Calu3 (cell line): ENCODE results near the gene RMRP. TPM values are rescaled to one million over a fixed set of nuclear protein-coding genes. Genes with fewer than 3 reads are reported as not detected.

Experiments
- BruUV-seq: library from RNA; stranded (reverse); fragments of 400-500 nt; replicated peaks from 2 replicates; lab custom pipeline; 2021; lab: Mats Ljungman, UMichigan
- CTCF ChIA-PET: fragments of 300-600 bp; sonication (Branson Sonifier 250); formaldehyde crosslinking; loops from one replicate; lab custom pipeline; 2022; ENCODE audit warnings: antibody characterized with exemption; lab: Charles Lee
- DNase-seq: peaks from one replicate; pipeline ENCODE4 v3.0.0; 2022
- H3K27ac Mint-ChIP-seq: one replicate; pipeline ENCODE4 v1.8.0; 2022; ENCODE audit warnings: mixed read lengths; ENCODE audit not compliant: unreplicated experiment
- H3K27me3 Mint-ChIP-seq: one replicate; pipeline ENCODE4 v1.8.0; 2022; ENCODE audit warnings: mixed read lengths; ENCODE audit not compliant: unreplicated experiment
- H3K36me3 Mint-ChIP-seq: one replicate; pipeline ENCODE4 v1.8.0; 2022; ENCODE audit warnings: mild to moderate bottlenecking, moderate library complexity, mixed read lengths; ENCODE audit not compliant: insufficient read depth, unreplicated experiment
- H3K4me1 Mint-ChIP-seq: one replicate; pipeline ENCODE4 v1.8.0; 2022; ENCODE audit warnings: mild to moderate bottlenecking, low read depth, mixed read lengths; ENCODE audit not compliant: unreplicated experiment
- H3K4me3 Mint-ChIP-seq: one replicate; pipeline ENCODE4 v1.8.0; 2022; ENCODE audit warnings: mild to moderate bottlenecking, low read depth, moderate library complexity, mixed read lengths; ENCODE audit not compliant: unreplicated experiment
- H3K9me3 Mint-ChIP-seq: one replicate; pipeline ENCODE4 v1.8.0; 2022; ENCODE audit warnings: low read depth, mixed read lengths; ENCODE audit not compliant: unreplicated experiment
- intact Hi-C: fragments of 100-400 bp; cut with micrococcal nuclease; formaldehyde crosslinking; loops from one replicate; pipeline ENCODE4 v1.10.0; 2022; ENCODE audit not compliant: unreplicated experiment
- total RNA-seq: library from RNA; stranded (reverse); gene quantifications from 2 replicates; pipeline ENCODE4 v1.2.3, GENCODE V29; 2022
- TF ChIP-seq, protein P1 (sequence below): fragments of 200-600 bp; IDR thresholded peaks from one replicate; pipeline ENCODE4 v1.8.0; 2022; ENCODE audit warnings: antibody characterized with exemption; ENCODE audit not compliant: unreplicated experiment

The RMRP gene
- total RNA-seq, 1 experiment from 2014 or later: 8,471 TPM

- no peaks in the 10 kb centered on the region for H3K27me3 Mint-ChIP-seq
- peaks cover 33% of the 10 kb centered on the region for H3K4me1 Mint-ChIP-seq
- TF ChIP-seq, protein P1, sequence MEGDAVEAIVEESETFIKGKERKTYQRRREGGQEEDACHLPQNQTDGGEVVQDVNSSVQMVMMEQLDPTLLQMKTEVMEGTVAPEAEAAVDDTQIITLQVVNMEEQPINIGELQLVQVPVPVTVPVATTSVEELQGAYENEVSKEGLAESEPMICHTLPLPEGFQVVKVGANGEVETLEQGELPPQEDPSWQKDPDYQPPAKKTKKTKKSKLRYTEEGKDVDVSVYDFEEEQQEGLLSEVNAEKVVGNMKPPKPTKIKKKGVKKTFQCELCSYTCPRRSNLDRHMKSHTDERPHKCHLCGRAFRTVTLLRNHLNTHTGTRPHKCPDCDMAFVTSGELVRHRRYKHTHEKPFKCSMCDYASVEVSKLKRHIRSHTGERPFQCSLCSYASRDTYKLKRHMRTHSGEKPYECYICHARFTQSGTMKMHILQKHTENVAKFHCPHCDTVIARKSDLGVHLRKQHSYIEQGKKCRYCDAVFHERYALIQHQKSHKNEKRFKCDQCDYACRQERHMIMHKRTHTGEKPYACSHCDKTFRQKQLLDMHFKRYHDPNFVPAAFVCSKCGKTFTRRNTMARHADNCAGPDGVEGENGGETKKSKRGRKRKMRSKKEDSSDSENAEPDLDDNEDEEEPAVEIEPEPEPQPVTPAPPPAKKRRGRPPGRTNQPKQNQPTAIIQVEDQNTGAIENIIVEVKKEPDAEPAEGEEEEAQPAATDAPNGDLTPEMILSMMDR: no peak
- peak overlapping the region; percentile 21 for H3K27ac Mint-ChIP-seq
- BruUV-seq: no TSS peak
- intact Hi-C loops: loop anchor here (5.0 to 10.0 kb wide), 2 partner anchors 35 to 72 kb away; partner anchors contain the start of genes CREB3 and TLN1
- CTCF ChIA-PET: interaction anchor here (1.8 to 2.1 kb wide), 2 partner anchors 16 to 34 kb away, joined by 4 to 10 read pairs; no protein-coding TSS in a partner anchor
- no peak for DNase-seq
- H3K9me3 Mint-ChIP-seq: peaks cover 2% of the 10 kb centered on the region
- H3K4me3 Mint-ChIP-seq: no peak overlapping the region
- peaks cover 42% of the 10 kb centered on the region for H3K36me3 Mint-ChIP-seq
These were observed 4.6 kb upstream of the RMRP start for GRCh38 chr9:35662437-35662836.

DNA sequence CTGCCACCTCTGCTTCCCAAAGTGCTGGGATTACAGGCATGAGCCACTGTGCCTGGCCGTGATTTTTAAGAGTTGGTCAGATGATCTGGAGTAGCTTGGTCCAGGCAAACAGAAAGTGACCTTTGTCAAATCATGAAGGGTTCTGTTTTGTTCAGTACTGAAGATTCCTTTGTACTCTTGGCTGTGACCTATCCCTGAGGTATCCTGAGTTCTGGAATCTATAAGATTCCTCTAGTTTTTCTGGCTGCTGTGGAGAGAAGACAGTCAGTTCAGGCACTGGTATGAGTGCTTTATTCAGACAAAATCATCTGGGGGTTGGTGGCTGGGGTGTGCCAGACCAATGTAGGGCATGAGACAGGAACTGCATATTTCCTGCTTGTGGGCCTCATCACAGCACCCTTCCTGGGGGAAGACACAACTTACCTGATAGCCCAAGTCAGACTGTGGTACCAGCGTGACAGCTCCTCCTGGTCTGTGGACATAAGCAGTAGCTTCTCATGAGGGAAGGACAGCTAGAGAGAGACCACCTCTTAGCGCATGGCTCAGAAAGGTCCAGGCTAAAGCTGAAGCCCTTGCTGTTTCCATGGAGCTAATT is 4.0 kb upstream of the RMRP start:
- Mint-ChIP-seq H3K9me3 (no peaks in the 10 kb centered on the region), H3K27ac (peak overlapping the region; percentile 21), H3K4me1 (peaks cover 29% of the 10 kb centered on the region), H3K4me3 (no peak overlapping the region), H3K27me3 (no peaks in the 10 kb centered on the region), H3K36me3 (peaks cover 47% of the 10 kb centered on the region)
- intact Hi-C loops: loop anchor here (5.0 to 10.0 kb wide), 2 partner anchors 35 to 73 kb away; partner anchors contain the start of genes CREB3 and TLN1
- TF ChIP-seq, protein P1: no peak
- no peak for DNase-seq
- CTCF ChIA-PET: interaction anchor here (0.5 to 2.1 kb wide), 6 partner anchors 15 to 74 kb away, joined by 3 to 10 read pairs (median 4); partner anchors contain the start of genes CREB3, TLN1 and TPM2
- no TSS peak for BruUV-seq

GRCh38 chr9:35660966-35661415 is 3.2 kb upstream of the RMRP start:
- Mint-ChIP-seq H3K27ac (no peak overlapping the region), H3K36me3 (peaks cover 47% of the 10 kb centered on the region), H3K27me3 (no peaks in the 10 kb centered on the region), H3K4me1 (peaks cover 29% of the 10 kb centered on the region), H3K9me3 (no peaks in the 10 kb centered on the region), H3K4me3 (no peak overlapping the region)
- no peak for DNase-seq
- intact Hi-C loops: loop anchor here (5.0 to 10.0 kb wide), 2 partner anchors 36 to 74 kb away; partner anchors contain the start of genes CREB3 and TLN1
- BruUV-seq: no TSS peak
- TF ChIP-seq, protein P1: no peak
- CTCF ChIA-PET: interaction anchor here (0.5 to 2.1 kb wide), 6 partner anchors 14 to 75 kb away, joined by 3 to 10 read pairs (median 4); partner anchors contain the start of genes CREB3, TLN1 and TPM2

DNA sequence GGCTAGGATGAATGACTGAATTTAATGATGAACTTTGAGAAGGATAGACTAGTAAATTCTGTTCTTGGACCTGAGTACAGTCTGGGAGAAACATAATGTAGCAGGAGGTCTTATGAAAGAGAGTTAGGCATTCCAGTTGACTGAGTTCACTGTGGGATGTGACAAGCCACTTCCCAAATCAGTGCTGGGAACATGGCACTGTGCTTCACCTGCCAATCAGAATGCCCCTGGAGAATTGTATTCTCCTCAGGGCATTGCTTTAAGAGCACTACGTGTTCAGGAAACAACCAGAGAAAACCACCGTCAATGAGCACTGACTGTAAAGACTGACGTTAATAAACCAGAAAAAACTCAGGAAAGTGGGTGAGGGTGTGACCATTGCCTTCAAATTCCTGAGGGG is 1.5 kb upstream of the RMRP start:
- H3K4me1 Mint-ChIP-seq: peaks cover 27% of the 10 kb centered on the region
- peak overlapping the region; percentile 84 for H3K4me3 Mint-ChIP-seq
- no peak for DNase-seq
- CTCF ChIA-PET: interaction anchor here (0.7 to 2.2 kb wide), 4 partner anchors 10 to 76 kb away, joined by 3 to 12 read pairs (median 7); partner anchors contain the start of genes CREB3 and TLN1
- BruUV-seq: no TSS peak
- no peaks in the 10 kb centered on the region for H3K9me3 Mint-ChIP-seq
- no peak overlapping the region for H3K27ac Mint-ChIP-seq
- no peaks in the 10 kb centered on the region for H3K27me3 Mint-ChIP-seq
- intact Hi-C loops: no loop called here
- peaks cover 37% of the 10 kb centered on the region for H3K36me3 Mint-ChIP-seq
- TF ChIP-seq, protein P1: no peak
